HEK293 (cell line): ENCODE results near the gene ZNF416.

Experiments
- CTCF ChIA-PET: fragments of 350-600 bp; formaldehyde crosslinking; extraction: SDS; loops from one replicate; lab custom pipeline; 2021; ENCODE audit warnings: antibody characterized with exemption; lab: Yijun Ruan, JAX
- POLR2A ChIA-PET: fragments of 300-600 bp; formaldehyde crosslinking; extraction: SDS; loops from one replicate; lab custom pipeline; 2020; ENCODE audit warnings: antibody characterized with exemption, inconsistent platforms; lab: Yijun Ruan, JAX
- H3K27ac ChIP-seq: fragments of 200-500 bp; sonication (Bioruptor generic); 2 replicates; pipeline ENCODE4 v1.5.1; 2014; ENCODE audit warnings: low read depth, low read length, control low read depth, inconsistent platforms; ENCODE audit errors: extremely low read depth
- H3K36me3 ChIP-seq, 2 experiments: fragments of 200-500 bp in 1 of 2; sonication (Bioruptor generic) in 1 of 2; 1 replicate in 1 of 2; 2 replicates in 1 of 2; pipeline ENCODE4 v1.5.1; 2014 to 2017; ENCODE audit warnings: inconsistent platforms in 2 of 2, low read length in 2 of 2; ENCODE audit not compliant: control insufficient read depth in 2 of 2, insufficient read depth in 1 of 2
- H3K4me1 ChIP-seq: fragments of 200-500 bp; sonication (Bioruptor generic); 2 replicates; pipeline ENCODE4 v1.5.1; 2014; ENCODE audit warnings: mild to moderate bottlenecking, low read length, inconsistent platforms; ENCODE audit not compliant: control insufficient read depth, insufficient read depth
- H3K4me3 ChIP-seq: 2 replicates; pipeline ENCODE4 v1.5.1; 2011; ENCODE audit warnings: low read depth, mild to moderate bottlenecking, control low read depth, low read length, moderate library complexity
- H3K9me3 ChIP-seq: fragments of 200-500 bp; sonication (Bioruptor generic); 2 replicates; pipeline ENCODE4 v1.5.1; 2014; ENCODE audit warnings: low read depth, low read length, inconsistent platforms; ENCODE audit not compliant: control insufficient read depth, insufficient read depth
- AEBP2 ChIP-seq: fragments of 450-650 bp; formaldehyde crosslinking; IDR thresholded peaks from 2 replicates; pipeline ENCODE4 v1.5.1; 2016; ENCODE audit warnings: missing biosample characterization, missing genetic modification characterization, borderline replicate concordance
- ATF2 ChIP-seq: fragments of 450-650 bp; formaldehyde crosslinking; IDR thresholded peaks from 2 replicates; pipeline ENCODE4 v1.5.1; 2016; ENCODE audit warnings: missing biosample characterization, missing genetic modification characterization, low read depth
- EGR2 ChIP-seq: fragments of 450-650 bp; formaldehyde crosslinking; IDR thresholded peaks from 2 replicates; pipeline ENCODE4 v1.5.1; 2016; ENCODE audit warnings: low read depth, missing biosample characterization, missing genetic modification characterization
- KLF9 ChIP-seq: fragments of 450-650 bp; formaldehyde crosslinking; IDR thresholded peaks from 2 replicates; pipeline ENCODE4 v1.5.1; 2016; ENCODE audit warnings: missing biosample characterization, missing genetic modification characterization, low read depth
- PRDM6 ChIP-seq: fragments of 450-650 bp; formaldehyde crosslinking; IDR thresholded peaks from 2 replicates; pipeline ENCODE4 v1.5.1; 2017; ENCODE audit warnings: missing biosample characterization, missing genetic modification characterization
- TRIM28 ChIP-seq: IDR thresholded peaks from 2 replicates; pipeline ENCODE4 v1.6.1; 2011; ENCODE audit warnings: low read length, control low read depth, borderline replicate concordance
- ZBTB20 ChIP-seq: fragments of 450-650 bp; formaldehyde crosslinking; IDR thresholded peaks from 2 replicates; pipeline ENCODE4 v1.5.1; 2016; ENCODE audit warnings: missing biosample characterization, missing genetic modification characterization
- ZBTB6 ChIP-seq: fragments of 450-650 bp; formaldehyde crosslinking; IDR thresholded peaks from 2 replicates; pipeline ENCODE4 v1.5.1; 2017; ENCODE audit warnings: missing biosample characterization, missing genetic modification characterization
- ZNF112 ChIP-seq: fragments of 450-650 bp; formaldehyde crosslinking; IDR thresholded peaks from 2 replicates; pipeline ENCODE4 v1.5.0; 2017; ENCODE audit warnings: missing biosample characterization, missing genetic modification characterization
- ZNF175 ChIP-seq: fragments of 450-650 bp; formaldehyde crosslinking; IDR thresholded peaks from 2 replicates; pipeline ENCODE4 v1.5.1; 2016; ENCODE audit warnings: missing biosample characterization, missing genetic modification characterization
- ZNF23 ChIP-seq: fragments of 450-650 bp; formaldehyde crosslinking; IDR thresholded peaks from 2 replicates; pipeline ENCODE4 v1.5.1; 2016; ENCODE audit warnings: missing biosample characterization, missing genetic modification characterization, borderline replicate concordance
- ZNF280C ChIP-seq: fragments of 450-650 bp; formaldehyde crosslinking; IDR thresholded peaks from 2 replicates; pipeline ENCODE4 v1.5.1; 2016; ENCODE audit warnings: missing biosample characterization, missing genetic modification characterization
- ZNF473 ChIP-seq: fragments of 450-650 bp; formaldehyde crosslinking; IDR thresholded peaks from 2 replicates; pipeline ENCODE4 v1.5.1; 2017; ENCODE audit warnings: missing biosample characterization, missing genetic modification characterization
- ZNF571 ChIP-seq: fragments of 450-650 bp; formaldehyde crosslinking; IDR thresholded peaks from 2 replicates; pipeline ENCODE4 v1.5.0; 2017; ENCODE audit warnings: missing biosample characterization, missing genetic modification characterization
- ZNF629 ChIP-seq: fragments of 450-650 bp; formaldehyde crosslinking; IDR thresholded peaks from 2 replicates; pipeline ENCODE4 v1.5.1; 2017; ENCODE audit warnings: missing biosample characterization, missing genetic modification characterization
- ZNF747 ChIP-seq: fragments of 450-650 bp; formaldehyde crosslinking; IDR thresholded peaks from 2 replicates; pipeline ENCODE4 v1.5.1; 2016; ENCODE audit warnings: missing biosample characterization, missing genetic modification characterization
- ZNF76 ChIP-seq: fragments of 450-650 bp; formaldehyde crosslinking; IDR thresholded peaks from 2 replicates; pipeline ENCODE4; 2016; ENCODE audit warnings: low read depth, missing biosample characterization, missing genetic modification characterization, borderline replicate concordance
- ZSCAN18 ChIP-seq: fragments of 450-650 bp; formaldehyde crosslinking; IDR thresholded peaks from 2 replicates; pipeline ENCODE4 v1.5.1; 2016; ENCODE audit warnings: missing biosample characterization, missing genetic modification characterization
- ZSCAN23 ChIP-seq: fragments of 450-650 bp; formaldehyde crosslinking; IDR thresholded peaks from 2 replicates; pipeline ENCODE4 v1.5.1; 2016; ENCODE audit warnings: missing biosample characterization, missing genetic modification characterization
- ZSCAN4 ChIP-seq: fragments of 450-650 bp; formaldehyde crosslinking; IDR thresholded peaks from 2 replicates; pipeline ENCODE4 v1.5.1; 2017; ENCODE audit warnings: missing biosample characterization, missing genetic modification characterization

ZNF416 gene

GRCh38 chr19:57560049-57560491 lies 18.6 kb downstream of the ZNF416 start:
- peaks cover 13 to 30% of the 10 kb centered on the region in 2 experiments for H3K36me3 ChIP-seq
- ChIA-PET POLR2A (interaction anchor here (0.6 kb wide), 1 partner anchor 60 kb away, joined by 3 read pairs; the partner anchor contains the start of gene ZNF773), CTCF (interaction anchor here (0.7 kb wide), 2 partner anchors 107 to 157 kb away, joined by 3 read pairs; no protein-coding TSS in a partner anchor)
- no peak overlapping the region for H3K27ac ChIP-seq
- peak overlapping the region; percentile 69 for H3K4me3 ChIP-seq
- peaks cover 6% of the 10 kb centered on the region for H3K9me3 ChIP-seq
- no peaks in the 10 kb centered on the region; the same call in 1 of the 2 replicates for H3K4me1 ChIP-seq
- TF ChIP-seq ZSCAN23 (tag by site-specific recombination) (no peak), ZBTB6 (tag by site-specific recombination) (no peak), ZNF473 (no peak), EGR2 (tag by site-specific recombination) (no peak), PRDM6 (tag by site-specific recombination) (no peak), ZNF747 (tag by site-specific recombination) (no peak), AEBP2 (tag by site-specific recombination) (no peak), ZNF571 (tag by site-specific recombination) (no peak), ZNF175 (tag by site-specific recombination) (no peak)
- TF ChIP-seq, all 188 proteins: peak for 0

GRCh38 chr19:57559404-57560025 lies 19.2 kb downstream of the ZNF416 start, which contains the start of gene ZNF550:
TSS of gene ZNF550 (minus strand) at chr19:57559863. CDS start at chr19:57559682, 181 bp downstream.
- CTCF ChIA-PET: interaction anchor here (0.7 kb wide), 1 partner anchor 107 kb away, joined by 3 read pairs; no protein-coding TSS in a partner anchor
- Histone ChIP-seq H3K4me1 (no peaks in the 10 kb centered on the region; the same call in 1 of the 2 replicates), H3K9me3 (peaks cover 6% of the 10 kb centered on the region), H3K36me3 (peaks cover 18 to 36% of the 10 kb centered on the region in 2 experiments), H3K4me3 (peak within 1 kb of the TSS; percentile 69), H3K27ac (peak within 1 kb of the TSS; percentile 57; the same call in 1 of the 2 replicates)
- POLR2A ChIA-PET: interaction anchor here (1.0 kb wide), 2 partner anchors 11 to 82 kb away, joined by 3 to 4 read pairs; partner anchors contain the start of gene ZNF772
- TF ChIP-seq ZSCAN4 (tag by site-specific recombination): no peak
- no peak for TF ChIP-seq ZNF280C (tag by site-specific recombination)
- TF ChIP-seq ZNF112 (tag by site-specific recombination): no peak
- peak; percentile 27; the same call in 1 of the 2 replicates for TF ChIP-seq ZNF629 (tag by site-specific recombination)
- TF ChIP-seq ZSCAN18 (tag by site-specific recombination): no peak
- TF ChIP-seq KLF9: peak; percentile 95
- TF ChIP-seq ATF2: no peak
- TF ChIP-seq TRIM28: no peak
- TF ChIP-seq AEBP2 (tag by site-specific recombination): no peak
- no peak for TF ChIP-seq ZNF23 (tag by site-specific recombination)
- peak; percentile 83 for TF ChIP-seq ZBTB20 (tag by site-specific recombination)
- TF ChIP-seq ZNF76 (tag by site-specific recombination): peak; percentile 57
